Measurements from ENCODE around the gene SPATA2L. TPM values are rescaled to one million over a fixed set of nuclear protein-coding genes. Genes with fewer than 3 reads are reported as not detected.

SPATA2L gene
- total RNA-seq, 4 donors from 2014 or later: 8.1 to 28.0 (median 17.3) TPM

GRCh38 chr16:89711601-89712273, 10.2 kb upstream of the SPATA2L start:
- no peak for TF ChIP-seq CTCF (IDR thresholded peaks at IDR 0.05)
- ATAC-seq (ENCODE audit: low FRiP score) (peak; percentile 45), DNase-seq (ENCODE audit: low spot score) (no peak)

- ATAC-seq (ENCODE audit: low FRiP score): no peak
- no peak for DNase-seq (ENCODE audit: low spot score)
- TF ChIP-seq CTCF (IDR thresholded peaks at IDR 0.05): no peak
Measured at GRCh38 chr16:89710709-89711564, 9.4 kb upstream of the SPATA2L start.

- no peak for TF ChIP-seq CTCF (IDR thresholded peaks at IDR 0.05)
- DNase-seq (ENCODE audit: low spot score): no peak
- ATAC-seq (ENCODE audit: low FRiP score): no peak
Measured at GRCh38 chr16:89709716-89710432, 8.4 kb upstream of the SPATA2L start.

GRCh38 chr16:89709166-89709565, 7.7 kb upstream of the SPATA2L start:
- no peak for ATAC-seq (ENCODE audit: low FRiP score)
- TF ChIP-seq CTCF (IDR thresholded peaks at IDR 0.05): no peak
- DNase-seq (ENCODE audit: low spot score): no peak

- no peak for TF ChIP-seq CTCF (IDR thresholded peaks at IDR 0.05)
- DNase-seq (ENCODE audit: low spot score) (no peak), ATAC-seq (ENCODE audit: low FRiP score) (no peak)
Measured at GRCh38 chr16:89708481-89708931, 7.0 kb upstream of the SPATA2L start.

- ATAC-seq (ENCODE audit: low FRiP score) (no peak), DNase-seq (ENCODE audit: low spot score) (no peak)
- no peak for TF ChIP-seq CTCF (IDR thresholded peaks at IDR 0.05)
Measured at GRCh38 chr16:89707695-89708094, 6.2 kb upstream of the SPATA2L start.
